RWPE2 (cell line): ENCODE measurements around the gene CCDC68.

ENCODE experiments used
- ATAC-seq: fragments of 200-7000 bp; cut with Tn5 transposase; 3 replicates; pipeline ENCODE4 v1.9.1; 2021; ENCODE audit warnings: low read depth
- DNase-seq: peaks from one replicate; pipeline ENCODE4 v3.0.0-alpha.2; 2020; ENCODE audit warnings: low spot score
- H3K27ac ChIP-seq: fragments of 450-650 bp; 2 replicates; pipeline ENCODE4 v1.5.1; 2017; ENCODE audit warnings: mild to moderate bottlenecking; ENCODE audit not compliant: poor library complexity, severe bottlenecking
- H3K27me3 ChIP-seq: fragments of 250-450 bp; sonication (Bioruptor Pico); 2 replicates; pipeline ENCODE4 v1.5.1; 2021; ENCODE audit warnings: mild to moderate bottlenecking, moderate library complexity; ENCODE audit not compliant: insufficient read depth, poor library complexity, severe bottlenecking
- H3K36me3 ChIP-seq: fragments of 250-450 bp; sonication (Bioruptor Pico); 2 replicates; pipeline ENCODE4 v1.5.1; 2020; ENCODE audit warnings: low read depth, mild to moderate bottlenecking, moderate library complexity
- H3K4me1 ChIP-seq: fragments of 250-450 bp; sonication (Bioruptor Pico); 2 replicates; pipeline ENCODE4 v1.5.1; 2021; ENCODE audit warnings: mild to moderate bottlenecking, moderate library complexity; ENCODE audit not compliant: insufficient read depth, poor library complexity, severe bottlenecking
- H3K4me3 ChIP-seq: fragments of 250-450 bp; sonication (Bioruptor Pico); 2 replicates; pipeline ENCODE4 v1.5.1; 2021; ENCODE audit warnings: mild to moderate bottlenecking, moderate library complexity; ENCODE audit not compliant: severe bottlenecking
- H3K9me3 ChIP-seq: fragments of 250-450 bp; sonication (Bioruptor Pico); 2 replicates; pipeline ENCODE4 v1.5.1; 2021; ENCODE audit warnings: mild to moderate bottlenecking, moderate library complexity; ENCODE audit not compliant: severe bottlenecking
- CTCF ChIP-seq: fragments of 450-650 bp; IDR thresholded peaks from one replicate; pipeline ENCODE4 v1.5.1; 2017; ENCODE audit warnings: mild to moderate bottlenecking, moderate library complexity; ENCODE audit not compliant: poor library complexity, severe bottlenecking

Gene CCDC68

GRCh38 chr18:54957296-54957832 lies 1.9 kb downstream of the CCDC68 start:
- no peak for TF ChIP-seq CTCF
- DNase-seq (no peak), ATAC-seq (no peak)
- no peaks in the 10 kb centered on the region for H3K4me1 ChIP-seq
- no peaks in the 10 kb centered on the region for H3K27me3 ChIP-seq
- no peak overlapping the region for H3K4me3 ChIP-seq
- no peaks in the 10 kb centered on the region for H3K36me3 ChIP-seq
- H3K9me3 ChIP-seq = no peaks in the 10 kb centered on the region
- no peak overlapping the region for H3K27ac ChIP-seq

GRCh38 chr18:54956506-54956905 lies 2.8 kb downstream of the CCDC68 start:
- DNase-seq (no peak), ATAC-seq (no peak)
- no peak for TF ChIP-seq CTCF
- Histone ChIP-seq H3K27ac (no peak overlapping the region), H3K4me1 (no peaks in the 10 kb centered on the region), H3K4me3 (no peak overlapping the region), H3K9me3 (no peaks in the 10 kb centered on the region), H3K36me3 (no peaks in the 10 kb centered on the region), H3K27me3 (no peaks in the 10 kb centered on the region)

- TF ChIP-seq CTCF = no peak
- no peaks in the 10 kb centered on the region for H3K27me3 ChIP-seq
- H3K4me3 ChIP-seq = no peak overlapping the region
- ATAC-seq = no peak
- no peak for DNase-seq
- H3K4me1 ChIP-seq = no peaks in the 10 kb centered on the region
- no peaks in the 10 kb centered on the region for H3K36me3 ChIP-seq
- no peaks in the 10 kb centered on the region for H3K9me3 ChIP-seq
- H3K27ac ChIP-seq = no peak overlapping the region
Measured at GRCh38 chr18:54952026-54952425, 7.2 kb downstream of the CCDC68 start.

GRCh38 chr18:54950221-54950620 lies 9.0 kb downstream of the CCDC68 start:
- Histone ChIP-seq H3K9me3 (no peaks in the 10 kb centered on the region), H3K36me3 (no peaks in the 10 kb centered on the region), H3K4me3 (no peak overlapping the region), H3K27ac (no peak overlapping the region), H3K27me3 (no peaks in the 10 kb centered on the region), H3K4me1 (no peaks in the 10 kb centered on the region)
- no peak for ATAC-seq
- DNase-seq = no peak
- TF ChIP-seq CTCF = peak; percentile 32

GRCh38 chr18:54949588-54949987 lies 9.7 kb downstream of the CCDC68 start:
- DNase-seq (no peak), ATAC-seq (no peak)
- Histone ChIP-seq H3K27ac (no peak overlapping the region), H3K27me3 (no peaks in the 10 kb centered on the region), H3K4me3 (no peak overlapping the region), H3K4me1 (no peaks in the 10 kb centered on the region), H3K9me3 (no peaks in the 10 kb centered on the region), H3K36me3 (no peaks in the 10 kb centered on the region)
- no peak for TF ChIP-seq CTCF
